Natural killer cell (primary cell): Measurements from ENCODE around the gene FHOD3. TPM values are rescaled to one million over a fixed set of nuclear protein-coding genes. Genes with fewer than 3 reads are reported as not detected.

Experiments used
- ATAC-seq, 3 donors: fragments of 150-1000 bp in 2 of 3; fragments of 200-7000 bp in 1 of 3; cut with Tn5 transposase; 1 replicate in 1 of 3; 2 replicates in 2 of 3; pipeline ENCODE4 v1.10.0; 2021; ENCODE audit warnings: mild to moderate bottlenecking in 2 of 3, moderate library complexity in 2 of 3
- DNase-seq, 2 donors: peaks; one replicate each; pipeline versions ENCODE4 v3.0.0 to v3.0.0-alpha.2; 2013 to 2021; ENCODE audit warnings: mixed read lengths in 1 of 2
- H3K27ac ChIP-seq: one replicate; pipeline ENCODE4 v1.5.1; 2013; ENCODE audit warnings: mild to moderate bottlenecking, low read length
- H3K27me3 ChIP-seq: one replicate; pipeline ENCODE4 v1.6.1; 2013; ENCODE audit warnings: low read length; ENCODE audit not compliant: control insufficient read depth, insufficient read depth
- H3K36me3 ChIP-seq: one replicate; pipeline ENCODE4 v1.6.1; 2013; ENCODE audit warnings: low read length; ENCODE audit not compliant: control insufficient read depth, insufficient read depth
- H3K4me1 ChIP-seq: one replicate; pipeline ENCODE4 v1.6.1; 2013; ENCODE audit warnings: low read length; ENCODE audit not compliant: control insufficient read depth, insufficient read depth
- H3K4me3 ChIP-seq: one replicate; pipeline ENCODE4 v1.5.1; 2013; ENCODE audit warnings: low read length
- H3K9me3 ChIP-seq: one replicate; pipeline ENCODE4 v1.6.1; 2013; ENCODE audit warnings: low read length; ENCODE audit not compliant: control insufficient read depth, insufficient read depth
- H3K27ac Mint-ChIP-seq, 2 donors: one replicate each; pipeline ENCODE4 v1.8.0; 2022; ENCODE audit warnings: mild to moderate bottlenecking in 2 of 2, mixed read lengths in 2 of 2, moderate library complexity in 1 of 2
- H3K27me3 Mint-ChIP-seq, 2 donors: one replicate each; pipeline ENCODE4 v1.8.0; 2022; ENCODE audit warnings: low read depth in 2 of 2, mixed read lengths in 2 of 2
- H3K36me3 Mint-ChIP-seq: one replicate; pipeline ENCODE4 v1.8.0; 2022; ENCODE audit warnings: mixed read lengths
- H3K4me1 Mint-ChIP-seq, 2 donors: one replicate each; pipeline ENCODE4 v1.8.0; 2022; ENCODE audit warnings: mixed read lengths in 2 of 2
- H3K4me3 Mint-ChIP-seq: one replicate; pipeline ENCODE4 v1.8.0; 2022; ENCODE audit warnings: mild to moderate bottlenecking, moderate library complexity, mixed read lengths
- H3K9me3 Mint-ChIP-seq, 2 donors: one replicate each; pipeline ENCODE4 v1.8.0; 2022; ENCODE audit warnings: mixed read lengths in 2 of 2
- CTCF ChIP-seq: fragments of 200-600 bp; IDR thresholded peaks from one replicate; pipeline ENCODE4 v1.8.0; 2022; ENCODE audit warnings: antibody characterized with exemption
- WGBS: methylation state at CpG from one replicate; pipeline ENCODE4 v1.1.7; 2013; ENCODE audit warnings: missing lambda C conversion rate; ENCODE audit not compliant: insufficient coverage; 5-methylcytosine and 5-hydroxymethylcytosine counted together
- intact Hi-C: fragments of 100-400 bp; cut with micrococcal nuclease; formaldehyde crosslinking; loops from one replicate; pipeline ENCODE4 v1.14.2; 2022
- total RNA-seq, 4 donors: library from RNA; stranded (reverse); fragments of 120-200 nt in 1 of 4; gene quantifications; one replicate each; pipeline versions ENCODE4 v1.2.3 to v1.2.4, GENCODE V29; 2013 to 2022

FHOD3 gene
- total RNA-seq, 3 donors from 2014 or later (not counting 1 experiment from before 2014, with no cell fraction given): not detected

GRCh38 chr18:36380173-36380827 lies 82.8 kb downstream of the FHOD3 start:
- H3K27me3 ChIP-seq: no peaks in the 10 kb centered on the region
- H3K9me3 Mint-ChIP-seq: no peaks in the 10 kb centered on the region
- no peaks in the 10 kb centered on the region for H3K9me3 ChIP-seq
- peaks cover 15 to 23% of the 10 kb centered on the region in 2 donors for H3K27me3 Mint-ChIP-seq
- no peak overlapping the region for H3K4me3 Mint-ChIP-seq
- ATAC-seq (no peak), DNase-seq (no peak)
- no peak overlapping the region for H3K27ac Mint-ChIP-seq
- H3K4me3 ChIP-seq: no peak overlapping the region
- intact Hi-C loops: no loop called here
- no peaks in the 10 kb centered on the region for H3K4me1 ChIP-seq
- H3K27ac ChIP-seq: no peak overlapping the region
- H3K36me3 ChIP-seq: no peaks in the 10 kb centered on the region
- 65% methylated on average over 2 of the region's 3 CpGs for WGBS
- no peaks in the 10 kb centered on the region for H3K4me1 Mint-ChIP-seq
- H3K36me3 Mint-ChIP-seq: no peaks in the 10 kb centered on the region
- TF ChIP-seq CTCF: no peak

- ATAC-seq: no peak
- H3K9me3 ChIP-seq: no peaks in the 10 kb centered on the region
- Mint-ChIP-seq H3K9me3 (no peaks in the 10 kb centered on the region), H3K4me3 (no peak overlapping the region), H3K36me3 (no peaks in the 10 kb centered on the region), H3K27me3 (peaks cover 15 to 23% of the 10 kb centered on the region in 2 donors), H3K27ac (no peak overlapping the region), H3K4me1 (no peaks in the 10 kb centered on the region)
- H3K27ac ChIP-seq: no peak overlapping the region
- intact Hi-C loops: no loop called here
- no peaks in the 10 kb centered on the region for H3K36me3 ChIP-seq
- TF ChIP-seq CTCF: no peak
- 87% methylated on average over 4 of the region's 4 CpGs for WGBS
- H3K27me3 ChIP-seq: no peaks in the 10 kb centered on the region
- H3K4me1 ChIP-seq: no peaks in the 10 kb centered on the region
- no peak for DNase-seq
- H3K4me3 ChIP-seq: no peak overlapping the region
Observed at GRCh38 chr18:36381075-36381474, 83.6 kb downstream of the FHOD3 start.

- Mint-ChIP-seq H3K27ac (no peak overlapping the region), H3K4me3 (no peak overlapping the region), H3K27me3 (peaks cover 11 to 18% of the 10 kb centered on the region in 2 donors), H3K36me3 (no peaks in the 10 kb centered on the region), H3K4me1 (no peaks in the 10 kb centered on the region), H3K9me3 (no peaks in the 10 kb centered on the region)
- ATAC-seq (no peak), DNase-seq (no peak)
- Histone ChIP-seq H3K4me1 (no peaks in the 10 kb centered on the region), H3K36me3 (no peaks in the 10 kb centered on the region), H3K27ac (no peak overlapping the region), H3K9me3 (no peaks in the 10 kb centered on the region), H3K4me3 (no peak overlapping the region), H3K27me3 (no peaks in the 10 kb centered on the region)
- intact Hi-C loops: no loop called here
- TF ChIP-seq CTCF: no peak
- 81% methylated on average over 5 of the region's 5 CpGs for WGBS
Observed at GRCh38 chr18:36382854-36383253, 85.3 kb downstream of the FHOD3 start.
